Measurements from ENCODE around the gene MYOT. TPM values are rescaled to one million over a fixed set of nuclear protein-coding genes. Genes with fewer than 3 reads are reported as not detected.

MYOT gene
- total RNA-seq, 1 experiment from 2014 or later, result not detected

DNA sequence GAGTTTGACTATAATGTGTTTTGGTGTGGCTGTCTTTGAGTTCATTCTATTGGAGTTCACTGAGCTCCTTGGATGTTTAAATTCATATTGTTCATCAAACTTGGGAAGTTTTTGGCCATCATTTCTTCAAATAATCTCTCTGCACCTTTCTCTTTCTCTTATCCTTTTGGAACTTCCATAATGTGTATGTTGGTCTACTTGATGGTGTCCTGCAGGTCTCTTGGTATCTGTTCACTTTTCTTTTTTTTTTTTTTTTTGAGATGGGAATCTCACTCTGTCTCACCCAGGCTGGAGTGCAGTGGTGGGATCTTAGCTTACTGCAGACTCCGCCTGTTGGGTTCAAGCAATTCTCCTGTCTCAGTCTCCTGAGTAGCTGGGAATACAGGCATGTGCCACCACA lies 49.3 kb downstream of the MYOT start:
- Mint-ChIP-seq H3K9me3 (peaks cover 22% of the 10 kb centered on the region), H3K4me1 (no peaks in the 10 kb centered on the region), H3K27me3 (ENCODE audit: low read depth) (peaks cover 5% of the 10 kb centered on the region), H3K27ac (no peak overlapping the region), H3K36me3 (no peaks in the 10 kb centered on the region), H3K4me3 (no peak overlapping the region)
- ChIA-PET POLR2A (interaction anchor here (0.7 kb wide), 1 partner anchor 1256 kb away, joined by 3 read pairs; no protein-coding TSS in a partner anchor), CTCF (interaction anchor here (0.6 kb wide), 1 partner anchor 256 kb away, joined by 4 read pairs; no protein-coding TSS in a partner anchor)
- no peak for DNase-seq (ENCODE audit: low spot score)
- ATAC-seq, result no peak
- TF ChIP-seq NFE2L1 (CRISPR knock-in tag; IDR thresholded peaks at IDR 0.05), result no peak

DNA sequence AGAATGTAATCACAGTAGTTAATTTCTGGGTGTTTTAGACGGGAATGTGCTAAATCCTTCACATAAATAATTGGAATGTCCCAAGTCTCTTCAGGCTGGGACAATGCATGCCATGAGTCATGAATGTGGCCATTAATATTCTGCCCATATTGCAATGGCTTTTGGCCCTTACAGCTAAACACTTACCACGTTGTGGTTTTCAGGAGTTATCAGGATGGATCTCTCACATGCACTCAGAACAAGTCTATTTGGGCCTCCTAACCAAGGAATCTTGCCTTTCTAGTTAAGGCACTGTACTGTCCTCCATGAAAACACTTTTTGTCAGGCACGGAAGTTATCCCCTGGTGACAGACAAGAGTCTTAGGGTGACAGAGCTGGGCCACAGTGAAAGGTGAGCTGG lies 54.3 kb downstream of the MYOT start:
- Mint-ChIP-seq H3K4me3 (no peak overlapping the region), H3K4me1 (no peaks in the 10 kb centered on the region), H3K27me3 (ENCODE audit: low read depth) (peaks cover 2% of the 10 kb centered on the region; the same call in 1 of the 2 replicates), H3K36me3 (no peaks in the 10 kb centered on the region), H3K27ac (no peak overlapping the region), H3K9me3 (peaks cover 6% of the 10 kb centered on the region)
- ATAC-seq, result no peak
- no peak for TF ChIP-seq KAT7 (CRISPR knock-in tag; IDR thresholded peaks at IDR 0.05; ENCODE audit: borderline replicate concordance)
- TF ChIP-seq, protein P1, sequence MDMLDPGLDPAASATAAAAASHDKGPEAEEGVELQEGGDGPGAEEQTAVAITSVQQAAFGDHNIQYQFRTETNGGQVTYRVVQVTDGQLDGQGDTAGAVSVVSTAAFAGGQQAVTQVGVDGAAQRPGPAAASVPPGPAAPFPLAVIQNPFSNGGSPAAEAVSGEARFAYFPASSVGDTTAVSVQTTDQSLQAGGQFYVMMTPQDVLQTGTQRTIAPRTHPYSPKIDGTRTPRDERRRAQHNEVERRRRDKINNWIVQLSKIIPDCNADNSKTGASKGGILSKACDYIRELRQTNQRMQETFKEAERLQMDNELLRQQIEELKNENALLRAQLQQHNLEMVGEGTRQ (CRISPR knock-in tag; IDR thresholded peaks at IDR 0.05), result no peak
- TF ChIP-seq, protein P2, sequence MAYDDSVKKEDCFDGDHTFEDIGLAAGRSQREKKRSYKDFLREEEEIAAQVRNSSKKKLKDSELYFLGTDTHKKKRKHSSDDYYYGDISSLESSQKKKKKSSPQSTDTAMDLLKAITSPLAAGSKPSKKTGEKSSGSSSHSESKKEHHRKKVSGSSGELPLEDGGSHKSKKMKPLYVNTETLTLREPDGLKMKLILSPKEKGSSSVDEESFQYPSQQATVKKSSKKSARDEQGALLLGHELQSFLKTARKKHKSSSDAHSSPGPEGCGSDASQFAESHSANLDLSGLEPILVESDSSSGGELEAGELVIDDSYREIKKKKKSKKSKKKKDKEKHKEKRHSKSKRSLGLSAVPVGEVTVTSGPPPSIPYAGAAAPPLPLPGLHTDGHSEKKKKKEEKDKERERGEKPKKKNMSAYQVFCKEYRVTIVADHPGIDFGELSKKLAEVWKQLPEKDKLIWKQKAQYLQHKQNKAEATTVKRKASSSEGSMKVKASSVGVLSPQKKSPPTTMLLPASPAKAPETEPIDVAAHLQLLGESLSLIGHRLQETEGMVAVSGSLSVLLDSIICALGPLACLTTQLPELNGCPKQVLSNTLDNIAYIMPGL (CRISPR knock-in tag; IDR thresholded peaks at IDR 0.05), result no peak
- TF ChIP-seq CBFB (CRISPR knock-in tag; IDR thresholded peaks at IDR 0.05; ENCODE audit: low read depth), result no peak
- TF ChIP-seq, protein P3, sequence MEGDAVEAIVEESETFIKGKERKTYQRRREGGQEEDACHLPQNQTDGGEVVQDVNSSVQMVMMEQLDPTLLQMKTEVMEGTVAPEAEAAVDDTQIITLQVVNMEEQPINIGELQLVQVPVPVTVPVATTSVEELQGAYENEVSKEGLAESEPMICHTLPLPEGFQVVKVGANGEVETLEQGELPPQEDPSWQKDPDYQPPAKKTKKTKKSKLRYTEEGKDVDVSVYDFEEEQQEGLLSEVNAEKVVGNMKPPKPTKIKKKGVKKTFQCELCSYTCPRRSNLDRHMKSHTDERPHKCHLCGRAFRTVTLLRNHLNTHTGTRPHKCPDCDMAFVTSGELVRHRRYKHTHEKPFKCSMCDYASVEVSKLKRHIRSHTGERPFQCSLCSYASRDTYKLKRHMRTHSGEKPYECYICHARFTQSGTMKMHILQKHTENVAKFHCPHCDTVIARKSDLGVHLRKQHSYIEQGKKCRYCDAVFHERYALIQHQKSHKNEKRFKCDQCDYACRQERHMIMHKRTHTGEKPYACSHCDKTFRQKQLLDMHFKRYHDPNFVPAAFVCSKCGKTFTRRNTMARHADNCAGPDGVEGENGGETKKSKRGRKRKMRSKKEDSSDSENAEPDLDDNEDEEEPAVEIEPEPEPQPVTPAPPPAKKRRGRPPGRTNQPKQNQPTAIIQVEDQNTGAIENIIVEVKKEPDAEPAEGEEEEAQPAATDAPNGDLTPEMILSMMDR (IDR thresholded peaks at IDR 0.05), result no peak
- TF ChIP-seq, protein P4, sequence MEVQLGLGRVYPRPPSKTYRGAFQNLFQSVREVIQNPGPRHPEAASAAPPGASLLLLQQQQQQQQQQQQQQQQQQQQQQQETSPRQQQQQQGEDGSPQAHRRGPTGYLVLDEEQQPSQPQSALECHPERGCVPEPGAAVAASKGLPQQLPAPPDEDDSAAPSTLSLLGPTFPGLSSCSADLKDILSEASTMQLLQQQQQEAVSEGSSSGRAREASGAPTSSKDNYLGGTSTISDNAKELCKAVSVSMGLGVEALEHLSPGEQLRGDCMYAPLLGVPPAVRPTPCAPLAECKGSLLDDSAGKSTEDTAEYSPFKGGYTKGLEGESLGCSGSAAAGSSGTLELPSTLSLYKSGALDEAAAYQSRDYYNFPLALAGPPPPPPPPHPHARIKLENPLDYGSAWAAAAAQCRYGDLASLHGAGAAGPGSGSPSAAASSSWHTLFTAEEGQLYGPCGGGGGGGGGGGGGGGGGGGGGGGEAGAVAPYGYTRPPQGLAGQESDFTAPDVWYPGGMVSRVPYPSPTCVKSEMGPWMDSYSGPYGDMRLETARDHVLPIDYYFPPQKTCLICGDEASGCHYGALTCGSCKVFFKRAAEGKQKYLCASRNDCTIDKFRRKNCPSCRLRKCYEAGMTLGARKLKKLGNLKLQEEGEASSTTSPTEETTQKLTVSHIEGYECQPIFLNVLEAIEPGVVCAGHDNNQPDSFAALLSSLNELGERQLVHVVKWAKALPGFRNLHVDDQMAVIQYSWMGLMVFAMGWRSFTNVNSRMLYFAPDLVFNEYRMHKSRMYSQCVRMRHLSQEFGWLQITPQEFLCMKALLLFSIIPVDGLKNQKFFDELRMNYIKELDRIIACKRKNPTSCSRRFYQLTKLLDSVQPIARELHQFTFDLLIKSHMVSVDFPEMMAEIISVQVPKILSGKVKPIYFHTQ (CRISPR knock-in tag; IDR thresholded peaks at IDR 0.05), result no peak
- TF ChIP-seq, protein P5, sequence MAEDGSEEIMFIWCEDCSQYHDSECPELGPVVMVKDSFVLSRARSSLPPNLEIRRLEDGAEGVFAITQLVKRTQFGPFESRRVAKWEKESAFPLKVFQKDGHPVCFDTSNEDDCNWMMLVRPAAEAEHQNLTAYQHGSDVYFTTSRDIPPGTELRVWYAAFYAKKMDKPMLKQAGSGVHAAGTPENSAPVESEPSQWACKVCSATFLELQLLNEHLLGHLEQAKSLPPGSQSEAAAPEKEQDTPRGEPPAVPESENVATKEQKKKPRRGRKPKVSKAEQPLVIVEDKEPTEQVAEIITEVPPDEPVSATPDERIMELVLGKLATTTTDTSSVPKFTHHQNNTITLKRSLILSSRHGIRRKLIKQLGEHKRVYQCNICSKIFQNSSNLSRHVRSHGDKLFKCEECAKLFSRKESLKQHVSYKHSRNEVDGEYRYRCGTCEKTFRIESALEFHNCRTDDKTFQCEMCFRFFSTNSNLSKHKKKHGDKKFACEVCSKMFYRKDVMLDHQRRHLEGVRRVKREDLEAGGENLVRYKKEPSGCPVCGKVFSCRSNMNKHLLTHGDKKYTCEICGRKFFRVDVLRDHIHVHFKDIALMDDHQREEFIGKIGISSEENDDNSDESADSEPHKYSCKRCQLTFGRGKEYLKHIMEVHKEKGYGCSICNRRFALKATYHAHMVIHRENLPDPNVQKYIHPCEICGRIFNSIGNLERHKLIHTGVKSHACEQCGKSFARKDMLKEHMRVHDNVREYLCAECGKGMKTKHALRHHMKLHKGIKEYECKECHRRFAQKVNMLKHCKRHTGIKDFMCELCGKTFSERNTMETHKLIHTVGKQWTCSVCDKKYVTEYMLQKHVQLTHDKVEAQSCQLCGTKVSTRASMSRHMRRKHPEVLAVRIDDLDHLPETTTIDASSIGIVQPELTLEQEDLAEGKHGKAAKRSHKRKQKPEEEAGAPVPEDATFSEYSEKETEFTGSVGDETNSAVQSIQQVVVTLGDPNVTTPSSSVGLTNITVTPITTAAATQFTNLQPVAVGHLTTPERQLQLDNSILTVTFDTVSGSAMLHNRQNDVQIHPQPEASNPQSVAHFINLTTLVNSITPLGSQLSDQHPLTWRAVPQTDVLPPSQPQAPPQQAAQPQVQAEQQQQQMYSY (CRISPR knock-in tag; IDR thresholded peaks at IDR 0.05), result no peak
- TF ChIP-seq, protein P6, sequence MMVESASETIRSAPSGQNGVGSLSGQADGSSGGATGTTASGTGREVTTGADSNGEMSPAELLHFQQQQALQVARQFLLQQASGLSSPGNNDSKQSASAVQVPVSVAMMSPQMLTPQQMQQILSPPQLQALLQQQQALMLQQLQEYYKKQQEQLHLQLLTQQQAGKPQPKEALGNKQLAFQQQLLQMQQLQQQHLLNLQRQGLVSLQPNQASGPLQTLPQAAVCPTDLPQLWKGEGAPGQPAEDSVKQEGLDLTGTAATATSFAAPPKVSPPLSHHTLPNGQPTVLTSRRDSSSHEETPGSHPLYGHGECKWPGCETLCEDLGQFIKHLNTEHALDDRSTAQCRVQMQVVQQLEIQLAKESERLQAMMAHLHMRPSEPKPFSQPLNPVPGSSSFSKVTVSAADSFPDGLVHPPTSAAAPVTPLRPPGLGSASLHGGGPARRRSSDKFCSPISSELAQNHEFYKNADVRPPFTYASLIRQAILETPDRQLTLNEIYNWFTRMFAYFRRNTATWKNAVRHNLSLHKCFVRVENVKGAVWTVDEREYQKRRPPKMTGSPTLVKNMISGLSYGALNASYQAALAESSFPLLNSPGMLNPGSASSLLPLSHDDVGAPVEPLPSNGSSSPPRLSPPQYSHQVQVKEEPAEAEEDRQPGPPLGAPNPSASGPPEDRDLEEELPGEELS (CRISPR knock-in tag; IDR thresholded peaks at IDR 0.05), result no peak
- no peak for TF ChIP-seq PRRX2 (CRISPR knock-in tag; IDR thresholded peaks at IDR 0.05)
- TF ChIP-seq, protein P7, sequence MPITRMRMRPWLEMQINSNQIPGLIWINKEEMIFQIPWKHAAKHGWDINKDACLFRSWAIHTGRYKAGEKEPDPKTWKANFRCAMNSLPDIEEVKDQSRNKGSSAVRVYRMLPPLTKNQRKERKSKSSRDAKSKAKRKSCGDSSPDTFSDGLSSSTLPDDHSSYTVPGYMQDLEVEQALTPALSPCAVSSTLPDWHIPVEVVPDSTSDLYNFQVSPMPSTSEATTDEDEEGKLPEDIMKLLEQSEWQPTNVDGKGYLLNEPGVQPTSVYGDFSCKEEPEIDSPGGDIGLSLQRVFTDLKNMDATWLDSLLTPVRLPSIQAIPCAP (CRISPR knock-in tag; IDR thresholded peaks at IDR 0.05), result no peak
- no peak for TF ChIP-seq ELF4 (CRISPR knock-in tag; IDR thresholded peaks at IDR 0.05; ENCODE audit: low read depth)
- no peak for TF ChIP-seq MXD4 (CRISPR knock-in tag; IDR thresholded peaks at IDR 0.05; ENCODE audit: borderline replicate concordance)
- TF ChIP-seq, protein P8, sequence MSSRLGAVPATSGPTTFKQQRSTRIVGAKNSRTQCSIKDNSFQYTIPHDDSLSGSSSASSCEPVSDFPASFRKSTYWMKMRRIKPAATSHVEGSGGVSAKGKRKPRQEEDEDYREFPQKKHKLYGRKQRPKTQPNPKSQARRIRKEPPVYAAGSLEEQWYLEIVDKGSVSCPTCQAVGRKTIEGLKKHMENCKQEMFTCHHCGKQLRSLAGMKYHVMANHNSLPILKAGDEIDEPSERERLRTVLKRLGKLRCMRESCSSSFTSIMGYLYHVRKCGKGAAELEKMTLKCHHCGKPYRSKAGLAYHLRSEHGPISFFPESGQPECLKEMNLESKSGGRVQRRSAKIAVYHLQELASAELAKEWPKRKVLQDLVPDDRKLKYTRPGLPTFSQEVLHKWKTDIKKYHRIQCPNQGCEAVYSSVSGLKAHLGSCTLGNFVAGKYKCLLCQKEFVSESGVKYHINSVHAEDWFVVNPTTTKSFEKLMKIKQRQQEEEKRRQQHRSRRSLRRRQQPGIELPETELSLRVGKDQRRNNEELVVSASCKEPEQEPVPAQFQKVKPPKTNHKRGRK (CRISPR knock-in tag; IDR thresholded peaks at IDR 0.05; ENCODE audit: borderline replicate concordance), result no peak
- TF ChIP-seq, protein P9, sequence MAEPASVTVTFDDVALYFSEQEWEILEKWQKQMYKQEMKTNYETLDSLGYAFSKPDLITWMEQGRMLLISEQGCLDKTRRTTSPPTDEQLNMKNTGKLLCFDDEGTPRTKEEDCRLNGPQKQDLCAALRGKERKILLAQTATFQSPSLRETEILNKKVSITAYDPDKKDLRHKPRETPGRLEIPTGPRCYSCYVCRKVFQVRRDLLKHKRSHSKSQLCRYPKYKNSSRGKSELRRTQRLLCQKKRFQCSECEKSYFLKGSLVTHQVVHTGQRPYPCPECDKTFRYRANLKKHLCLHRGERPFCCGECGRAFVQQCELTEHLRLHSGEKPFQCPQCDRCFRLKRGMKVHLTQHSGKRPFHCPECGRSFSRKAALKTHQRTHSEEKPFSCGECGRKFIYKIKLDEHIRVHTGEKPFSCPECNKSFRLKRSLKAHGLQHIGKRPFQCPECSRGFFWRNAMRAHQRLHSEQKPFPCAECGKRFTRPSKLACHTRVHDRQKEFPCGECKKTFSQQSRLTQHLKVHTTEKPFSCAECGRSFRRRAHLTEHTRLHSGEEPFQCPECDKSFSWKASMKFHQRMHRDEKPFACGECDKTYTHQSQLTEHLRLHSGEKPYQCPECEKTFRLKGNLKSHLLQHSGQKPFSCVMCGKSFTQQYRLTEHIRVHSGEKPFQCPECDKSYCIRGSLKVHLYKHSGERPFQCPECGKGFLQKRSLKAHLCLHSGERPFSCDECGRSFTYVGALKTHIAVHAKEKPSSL (CRISPR knock-in tag; conservative IDR thresholded peaks at IDR 0.05), result no peak
- TF ChIP-seq GTF2I (CRISPR knock-in tag; conservative IDR thresholded peaks at IDR 0.05), result no peak
- POLR2A ChIA-PET, result no interaction called here
- no peak for DNase-seq (ENCODE audit: low spot score)
- CTCF ChIA-PET, result interaction anchor here (0.9 to 1.3 kb wide), 2 partner anchors 114 to 143 kb away, joined by 3 to 4 read pairs; no protein-coding TSS in a partner anchor
